NCI-H2029 treated with DMSO at 0.1 percent for 48 hours (cell line): Measurements from ENCODE around the gene CLASP1.
"Not testable (repeated sequence)": the region's sequence is repeated elsewhere in the genome, so short reads cannot be mapped to it uniquely, and the experiment has no call there.

Experiments
- DNase-seq: peaks from one replicate; lab custom pipeline; 2025; lab: John Stamatoyannopoulos, UW

The CLASP1 gene

DNA sequence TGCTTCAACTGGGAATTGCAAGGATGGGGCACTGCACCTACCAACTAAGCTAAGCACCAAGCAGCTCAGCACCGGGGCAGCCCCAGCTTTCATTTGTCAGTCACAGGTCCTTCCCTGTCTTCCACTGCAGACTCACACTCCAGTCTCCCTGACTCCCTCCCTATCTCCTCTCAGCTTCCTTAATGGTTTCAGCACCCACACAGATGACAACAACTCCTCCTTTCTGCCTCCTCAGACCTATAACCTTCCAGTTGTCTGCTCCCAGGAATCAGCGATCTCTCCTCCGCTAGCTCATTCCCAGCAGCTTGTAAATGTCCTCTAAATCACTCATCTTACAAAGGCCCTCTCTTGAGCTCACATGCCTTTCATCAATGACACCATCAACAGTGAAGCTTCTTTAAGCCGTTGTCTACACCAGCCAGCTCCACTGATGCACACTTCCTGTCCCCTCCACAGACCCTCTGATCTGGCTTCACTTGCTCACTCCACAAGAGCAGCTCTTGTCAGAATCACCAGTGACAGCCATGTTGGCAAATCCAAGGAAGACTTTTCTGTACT lies 32.1 kb downstream of the CLASP1 start:
- DNase-seq: peak; percentile 19

DNA sequence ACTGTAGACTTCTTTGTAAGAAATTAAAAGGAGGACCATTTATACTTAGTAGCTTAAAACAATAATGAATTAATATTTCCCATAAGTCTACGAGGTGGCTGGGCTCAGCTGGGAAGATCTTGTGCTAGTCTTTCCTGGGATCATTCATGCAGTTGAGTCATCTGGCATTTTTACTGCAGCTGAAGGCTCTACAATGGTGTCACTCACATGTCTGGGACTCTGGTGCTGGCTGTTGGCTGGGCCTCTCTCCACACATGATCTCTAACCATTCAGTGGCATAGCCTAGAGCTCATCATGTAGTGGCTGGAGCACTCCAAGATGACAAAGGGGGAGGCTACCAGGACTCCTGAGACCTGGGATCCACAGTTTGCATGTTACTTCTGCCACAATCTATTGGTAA lies 35.5 kb downstream of the CLASP1 start:
- DNase-seq: no peak

DNA sequence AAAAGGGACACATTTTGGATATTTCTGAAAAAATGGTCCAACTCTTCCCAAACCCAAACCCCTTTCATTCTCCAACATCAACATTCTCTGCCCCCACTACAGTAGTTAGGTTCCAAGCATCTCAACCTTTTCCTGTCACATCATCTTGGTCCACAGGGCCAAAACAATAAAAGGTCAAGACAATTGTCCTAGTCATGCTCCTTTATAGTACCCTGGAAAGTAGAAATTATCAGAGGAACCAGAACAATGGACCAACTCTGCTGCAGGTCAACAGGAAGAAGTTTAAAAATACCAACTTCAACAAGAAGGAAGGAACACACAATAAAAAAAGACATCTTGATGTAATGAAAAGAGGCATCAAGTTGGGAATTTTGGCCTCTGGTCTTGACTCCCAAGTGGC lies 36.1 kb downstream of the CLASP1 start:
- no peak for DNase-seq

DNA sequence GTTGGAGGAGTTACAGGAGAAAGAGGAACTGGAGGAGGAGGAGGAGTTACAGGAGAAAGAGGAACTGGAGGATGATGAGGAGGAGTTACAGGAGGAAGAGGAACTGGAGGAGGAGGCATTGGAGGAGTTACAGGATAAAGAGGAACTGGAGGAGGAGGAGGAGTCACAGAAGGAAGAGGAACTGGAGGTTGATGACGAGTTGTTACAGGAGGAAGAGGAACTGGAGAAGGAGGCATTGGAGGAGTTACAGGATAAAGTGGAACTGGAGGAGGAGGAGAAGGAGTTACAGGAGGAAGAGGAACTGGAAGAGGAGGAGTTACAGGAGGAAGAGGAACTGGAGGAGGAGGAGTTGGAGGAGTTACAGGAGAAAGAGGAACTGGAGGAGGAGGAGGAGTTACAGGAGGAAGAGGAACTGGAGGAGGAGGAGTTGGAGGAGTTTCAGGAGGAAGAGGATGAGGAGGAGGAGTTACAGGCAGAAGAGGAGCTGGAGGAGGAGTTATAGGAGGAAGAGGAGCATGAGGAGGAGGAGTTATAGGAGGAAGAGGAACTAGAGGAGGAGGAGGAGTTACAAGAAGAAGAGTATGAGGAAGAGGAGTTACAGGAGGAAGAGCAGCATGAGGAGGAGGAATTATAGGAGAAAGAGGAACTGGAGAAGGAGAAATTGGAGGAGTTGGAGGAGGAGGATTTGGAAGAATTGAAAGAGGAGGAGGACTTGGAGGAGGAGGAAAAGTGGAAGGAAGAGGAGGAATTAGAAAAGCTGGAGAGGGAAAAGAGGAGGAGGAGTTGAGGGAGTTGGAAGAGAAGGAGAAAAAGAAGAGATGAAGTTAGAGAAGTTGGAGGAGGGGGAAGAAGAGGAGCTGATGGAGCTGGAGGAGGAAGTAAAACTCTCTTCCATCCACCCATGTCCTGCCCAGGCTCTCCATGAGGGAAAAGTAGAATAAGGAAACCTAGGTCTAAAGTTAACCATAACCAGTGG lies 37.2 kb downstream of the CLASP1 start:
- DNase-seq: no peak

DNA sequence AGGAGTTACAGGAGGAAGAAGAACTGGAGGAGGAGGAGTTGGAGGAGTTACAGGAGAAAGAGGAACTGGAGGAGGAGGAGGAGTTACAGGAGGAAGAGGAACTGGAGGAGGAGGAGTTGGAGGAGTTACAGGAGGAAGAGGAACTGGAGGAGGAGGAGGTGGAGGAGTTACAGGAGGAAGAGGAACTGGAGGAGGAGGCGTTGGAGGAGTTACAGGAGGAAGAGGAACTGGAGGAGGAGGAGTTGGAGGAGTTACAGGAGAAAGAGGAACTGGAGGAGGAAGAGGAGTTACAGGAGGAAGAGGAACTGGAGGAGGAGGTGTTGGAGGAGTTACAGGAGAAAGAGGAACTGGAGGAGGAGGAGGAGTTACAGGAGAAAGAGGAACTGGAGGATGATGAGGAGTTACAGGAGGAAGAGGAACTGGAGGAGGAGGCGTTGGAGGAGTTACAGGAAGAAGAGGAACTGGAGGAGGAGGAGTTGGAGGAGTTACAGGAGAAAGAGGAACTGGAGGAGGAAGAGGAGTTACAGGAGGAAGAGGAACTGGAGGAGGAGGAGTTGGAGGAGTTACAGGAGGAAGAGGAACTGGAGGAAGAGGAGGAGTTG lies 38.1 kb downstream of the CLASP1 start:
- DNase-seq: not testable (repeated sequence)

DNA sequence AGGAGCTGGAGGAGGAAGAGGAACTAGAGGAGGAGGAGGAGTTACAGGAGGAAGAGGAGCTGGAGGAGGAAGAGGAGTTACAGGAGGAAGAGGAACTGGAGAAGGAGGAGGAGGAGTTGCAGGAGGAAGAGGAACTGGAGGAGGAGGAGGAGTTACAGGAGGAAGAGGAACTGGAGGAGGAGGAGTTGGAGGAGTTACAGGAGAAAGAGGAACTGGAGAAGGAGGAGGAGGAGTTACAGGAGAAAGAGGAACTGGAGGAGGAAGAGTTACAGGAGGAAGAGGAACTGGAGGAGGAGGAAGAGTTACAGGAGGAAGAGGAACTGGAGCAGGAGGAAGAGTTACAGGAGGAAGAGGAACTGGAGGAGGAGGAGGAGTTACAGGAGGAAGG lies 38.8 kb downstream of the CLASP1 start:
- not testable (repeated sequence) for DNase-seq

DNA sequence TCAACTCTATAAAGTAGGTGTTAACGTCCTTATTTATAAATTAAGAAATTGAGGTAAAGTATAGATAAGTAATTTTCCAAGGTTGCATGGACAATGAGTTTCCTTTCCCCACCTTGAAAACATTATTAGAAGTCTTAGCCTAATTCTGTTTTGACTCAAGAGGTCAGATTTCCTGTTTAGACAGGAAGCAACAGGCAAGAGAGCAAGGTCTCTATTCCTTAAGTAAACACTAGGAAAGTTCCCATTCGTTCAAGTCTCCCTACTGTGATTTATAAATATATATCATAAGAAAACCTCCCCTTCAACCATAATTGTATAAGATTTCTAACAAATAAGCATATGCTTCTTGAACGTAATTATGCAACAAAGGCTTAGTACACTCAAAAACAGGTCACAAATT lies 40.3 kb downstream of the CLASP1 start:
- DNase-seq: no peak

DNA sequence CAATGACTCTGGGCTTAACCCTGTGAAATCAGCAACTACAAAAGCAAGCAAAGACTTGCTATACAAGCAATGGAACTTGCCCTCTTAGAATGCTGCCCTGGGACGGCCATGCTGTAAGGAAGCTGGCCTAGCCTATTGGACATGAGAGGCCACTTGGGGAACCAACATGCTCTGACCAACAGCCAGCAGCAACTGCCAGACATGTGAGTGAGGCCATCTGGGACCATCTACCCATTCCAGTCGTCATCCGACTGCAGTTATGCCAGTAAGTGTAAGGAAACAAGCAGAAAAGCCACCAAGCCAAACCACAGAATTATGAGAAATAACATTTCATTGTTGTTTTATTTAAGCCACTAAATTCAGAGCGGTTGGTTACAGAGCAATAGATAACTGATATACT lies 40.9 kb downstream of the CLASP1 start:
- no peak for DNase-seq

DNA sequence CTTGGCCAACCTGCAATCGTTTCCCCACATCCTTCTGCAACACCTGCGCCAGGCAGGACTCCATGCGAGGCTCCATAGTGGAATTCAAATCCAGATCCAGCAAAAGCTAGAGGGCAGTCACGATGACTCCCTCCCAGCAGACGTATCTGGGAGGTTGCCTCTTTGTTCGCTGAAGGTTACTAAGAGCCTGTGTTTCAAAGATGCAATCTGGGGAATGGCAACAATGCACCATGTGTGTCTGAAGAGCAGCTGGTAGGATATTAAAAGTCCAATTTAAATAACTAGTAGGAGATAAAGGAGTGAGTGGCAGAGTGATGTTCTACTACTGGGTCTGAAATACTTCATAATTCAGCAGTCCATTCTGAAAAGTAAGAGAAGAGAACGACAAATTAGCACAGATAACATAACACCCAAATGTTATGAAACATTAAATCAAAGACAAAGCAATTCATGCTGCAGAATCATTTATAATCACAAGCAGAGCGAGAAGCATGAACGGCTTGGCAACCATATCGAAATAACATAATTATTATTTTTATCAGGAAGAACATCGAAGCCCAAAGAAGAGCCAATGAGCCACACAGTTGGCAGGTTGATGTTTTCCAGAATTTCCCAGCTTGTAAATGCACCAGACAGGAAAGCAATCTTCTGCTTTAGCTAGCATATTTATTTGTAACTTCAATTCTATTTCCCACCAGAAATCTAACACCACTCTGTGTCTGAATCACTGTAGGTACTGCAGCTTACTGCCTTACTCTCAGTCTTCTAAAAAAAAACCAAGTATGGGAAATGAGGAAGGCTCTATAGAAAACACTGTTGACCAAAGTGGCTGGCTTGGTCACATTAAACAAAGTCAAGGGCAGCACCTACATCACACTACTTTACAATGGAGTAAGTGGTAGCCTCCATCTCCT lies 43.2 kb downstream of the CLASP1 start:
- DNase-seq: no peak

DNA sequence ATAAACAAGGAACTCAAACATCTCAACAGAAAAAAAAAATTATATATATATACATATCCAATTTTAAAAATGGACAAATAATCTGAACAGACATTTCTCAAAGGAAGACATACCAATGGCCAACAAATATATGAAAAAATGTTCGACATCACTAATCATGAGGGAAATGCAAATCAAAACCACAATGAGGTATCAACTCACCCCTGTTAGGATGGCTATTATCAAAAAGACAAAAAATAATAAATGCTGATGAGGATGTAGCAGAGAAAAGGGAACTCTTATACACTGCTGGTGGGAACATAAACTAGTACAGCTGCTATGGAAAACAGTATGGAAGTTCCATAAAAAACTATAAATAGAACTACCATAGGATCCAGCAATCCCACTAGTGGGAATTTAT lies 46.1 kb downstream of the CLASP1 start:
- no peak for DNase-seq

DNA sequence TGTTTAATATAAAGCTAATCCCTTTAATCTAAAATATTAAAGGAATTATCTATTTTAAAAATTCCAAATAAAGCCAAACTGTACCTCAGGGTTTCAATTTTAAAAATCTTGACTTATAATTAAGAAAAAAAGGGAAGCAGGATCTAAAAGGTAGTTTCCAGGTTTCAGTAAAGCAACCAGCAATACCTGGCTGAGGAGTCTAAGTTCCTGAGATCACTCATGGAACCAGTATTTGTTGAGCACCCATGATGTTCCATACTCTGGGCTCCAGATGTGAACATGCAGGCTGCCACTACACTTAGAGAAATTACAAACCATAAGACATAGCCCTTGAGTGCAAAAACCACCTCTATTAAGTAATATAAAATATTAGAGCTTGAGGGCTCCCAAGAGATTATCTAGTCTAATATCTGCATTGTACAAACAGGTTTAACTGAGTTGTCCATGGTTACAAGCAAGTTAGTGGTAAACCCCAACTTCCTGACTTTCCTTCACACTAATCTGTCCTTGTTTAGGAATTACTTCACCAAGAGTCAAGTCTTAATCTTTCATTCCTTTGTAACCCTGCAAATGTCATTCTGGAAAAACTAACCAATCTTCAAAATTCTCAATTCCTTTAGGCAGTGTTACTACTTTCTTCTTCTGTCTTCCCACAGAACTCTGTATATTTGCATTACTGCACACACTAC lies 49.2 kb downstream of the CLASP1 start:
- DNase-seq: no peak

DNA sequence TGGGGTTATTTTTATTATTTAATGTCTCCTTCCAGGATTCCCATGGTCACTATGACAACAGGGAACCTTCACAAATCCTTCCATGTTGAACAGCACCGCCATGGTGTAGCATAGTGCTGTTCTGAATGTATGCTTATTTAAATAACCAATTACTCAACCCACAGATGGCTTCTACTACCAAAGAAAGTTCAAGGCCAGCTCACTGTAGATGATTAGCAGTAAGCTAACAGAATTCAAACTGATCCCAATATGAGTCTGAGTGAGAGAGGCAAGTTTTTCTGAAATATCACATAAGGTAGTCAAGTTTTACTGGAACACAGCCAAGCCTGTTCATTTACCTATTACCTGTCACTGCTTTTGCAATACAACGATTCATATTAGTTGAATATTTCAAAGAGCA lies 51.2 kb downstream of the CLASP1 start:
- no peak for DNase-seq

DNA sequence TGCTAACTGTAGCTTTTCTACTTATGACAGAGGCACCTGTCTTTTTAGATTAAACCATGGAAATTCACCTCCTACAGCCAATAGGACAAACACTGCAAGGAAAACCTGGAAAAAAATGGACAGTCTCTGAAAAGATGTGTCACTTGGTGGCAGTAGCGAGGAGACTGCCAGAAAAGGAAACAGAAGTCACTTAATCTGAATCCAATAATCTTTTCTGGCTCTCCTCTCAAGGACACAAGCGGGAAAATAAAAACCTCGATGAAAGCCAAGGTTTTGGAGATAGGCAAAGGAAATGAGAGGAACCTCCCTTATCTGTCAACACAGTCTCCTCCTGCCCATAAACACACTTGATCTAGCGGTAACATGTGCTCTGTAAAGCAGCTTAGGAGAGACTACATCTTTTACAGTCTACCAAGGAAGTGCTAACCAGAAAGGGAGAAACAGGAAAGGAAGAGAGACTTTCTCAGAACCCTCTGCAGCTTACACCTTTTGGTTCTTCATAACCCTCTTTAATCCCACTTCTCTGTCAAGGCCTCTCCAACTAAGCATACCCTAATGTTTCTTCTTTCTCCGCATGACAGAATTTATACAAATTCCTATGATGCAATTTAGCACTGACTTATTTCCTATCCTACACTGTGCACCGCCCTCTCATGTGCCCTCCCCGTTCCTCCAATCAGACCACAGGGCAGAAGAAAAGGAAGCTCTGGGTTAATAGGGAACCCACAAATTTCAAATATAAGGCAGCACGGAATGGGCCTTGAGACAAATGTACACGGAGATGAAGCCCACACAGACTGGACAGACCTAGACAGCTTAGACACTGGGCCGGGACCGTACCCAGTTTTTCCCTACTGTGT lies 52.8 kb downstream of the CLASP1 start:
- DNase-seq: peak; percentile 10

DNA sequence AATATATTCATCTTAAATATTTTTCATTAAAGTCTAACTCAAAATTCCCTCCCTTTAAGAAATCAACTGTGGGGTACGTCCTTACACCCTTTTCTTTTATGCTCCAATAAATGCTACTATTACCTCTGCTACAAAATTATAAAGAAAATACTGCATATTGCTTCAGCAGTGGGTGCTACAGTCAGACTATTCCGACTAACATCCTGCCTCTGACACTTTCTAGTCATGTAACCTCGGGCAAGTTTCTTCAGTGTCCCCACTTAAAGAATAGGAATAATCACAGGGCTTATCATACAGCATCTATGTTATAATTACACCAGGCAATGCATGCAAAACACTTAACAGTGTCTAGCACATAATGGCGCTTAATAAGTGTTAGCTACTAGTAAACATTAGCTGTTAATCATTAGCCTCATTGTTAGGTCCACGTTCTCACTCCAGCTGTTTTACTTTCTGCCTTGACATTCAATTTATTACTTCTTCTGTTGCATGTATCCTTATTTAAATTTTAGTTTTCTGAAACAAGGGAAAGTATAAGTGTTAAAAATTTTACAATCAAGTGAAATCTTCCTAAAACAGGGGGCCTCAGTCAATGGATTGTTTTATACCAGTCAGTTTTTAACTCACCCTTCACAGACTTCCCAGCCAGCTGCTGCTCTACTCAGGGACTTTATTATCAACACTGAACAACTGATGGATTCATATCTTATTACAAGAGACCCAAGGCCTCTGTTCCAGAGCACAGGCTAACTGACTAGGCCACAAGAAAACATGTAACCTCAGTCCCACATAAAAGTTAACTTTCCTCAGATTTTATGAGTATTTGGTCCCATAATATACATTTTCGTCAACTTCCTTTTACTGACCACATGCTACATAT lies 54.0 kb downstream of the CLASP1 start:
- DNase-seq: no peak

DNA sequence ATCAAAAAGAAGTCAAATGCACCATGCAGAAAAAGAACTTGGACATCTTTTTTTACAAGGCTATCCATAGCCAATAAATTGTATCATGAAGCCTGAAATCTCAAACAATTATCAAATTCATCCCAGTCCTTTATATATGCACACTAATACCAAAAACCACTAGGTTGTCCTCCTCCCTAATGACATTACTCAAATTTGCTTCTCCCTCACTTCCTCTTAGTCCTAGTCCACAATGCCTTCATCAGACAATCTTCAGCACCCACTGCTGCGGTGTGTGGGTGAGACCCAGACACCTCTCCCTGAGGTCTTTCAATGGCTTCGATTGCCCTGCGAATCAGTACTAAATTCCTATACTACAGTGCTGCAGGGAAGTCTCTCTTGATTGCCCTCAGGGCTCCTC lies 58.1 kb downstream of the CLASP1 start:
- DNase-seq: no peak

DNA sequence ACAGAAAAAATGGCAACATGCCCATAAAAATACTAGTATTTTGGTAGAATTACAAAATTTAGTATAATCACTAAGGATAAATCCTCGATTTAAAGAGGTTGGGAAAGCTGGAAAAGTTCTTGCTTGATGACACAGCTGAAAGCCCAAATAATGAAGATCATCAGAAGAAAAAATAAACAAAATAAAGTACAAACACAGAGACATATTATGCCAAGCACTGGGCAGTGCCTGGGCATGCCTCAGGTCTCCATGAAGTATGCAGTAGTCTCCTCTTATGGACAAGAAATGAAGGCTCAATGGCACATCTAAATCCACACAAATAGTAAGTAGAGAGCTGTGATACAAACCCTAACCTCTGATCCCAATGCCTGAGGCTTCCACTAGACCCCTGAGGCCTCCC lies 60.9 kb downstream of the CLASP1 start:
- no peak for DNase-seq

DNA sequence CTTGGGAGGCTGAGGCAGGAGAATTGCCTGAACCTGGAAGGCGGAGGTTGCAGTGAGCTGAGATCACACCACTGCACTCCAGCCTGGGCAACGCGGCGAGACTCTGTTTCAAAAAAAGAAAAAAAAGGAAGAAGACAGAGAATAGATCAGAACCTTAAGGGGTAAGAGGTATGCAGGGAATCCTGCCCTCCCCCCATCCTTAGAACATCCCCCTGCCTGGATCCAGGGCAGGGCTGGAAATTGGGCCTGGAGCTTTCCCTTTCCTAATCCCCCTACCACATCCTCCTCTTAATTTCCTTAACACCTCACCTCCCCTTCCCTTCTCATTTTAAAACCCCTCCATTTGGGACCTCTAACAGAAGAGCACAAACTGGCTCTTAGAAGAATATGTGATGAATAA lies 62.1 kb downstream of the CLASP1 start:
- no peak for DNase-seq

DNA sequence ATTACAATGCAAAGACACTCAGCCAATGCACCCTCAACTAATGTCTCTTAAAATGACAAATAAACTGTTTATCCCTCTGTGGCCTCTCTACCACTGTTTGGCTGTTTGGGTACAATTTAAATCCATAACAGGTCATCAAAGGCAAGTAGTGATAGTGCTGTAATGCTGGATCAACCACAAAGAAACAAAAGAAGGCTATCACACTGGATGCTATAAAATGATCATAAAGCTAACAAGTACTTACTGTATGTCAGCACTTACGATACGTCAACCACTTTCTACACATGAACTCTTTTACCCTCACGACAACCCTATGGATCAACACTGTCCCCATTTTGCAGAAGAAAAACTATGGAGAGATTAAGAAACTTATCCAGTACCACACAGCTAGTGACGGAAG lies 64.5 kb downstream of the CLASP1 start:
- no peak for DNase-seq

DNA sequence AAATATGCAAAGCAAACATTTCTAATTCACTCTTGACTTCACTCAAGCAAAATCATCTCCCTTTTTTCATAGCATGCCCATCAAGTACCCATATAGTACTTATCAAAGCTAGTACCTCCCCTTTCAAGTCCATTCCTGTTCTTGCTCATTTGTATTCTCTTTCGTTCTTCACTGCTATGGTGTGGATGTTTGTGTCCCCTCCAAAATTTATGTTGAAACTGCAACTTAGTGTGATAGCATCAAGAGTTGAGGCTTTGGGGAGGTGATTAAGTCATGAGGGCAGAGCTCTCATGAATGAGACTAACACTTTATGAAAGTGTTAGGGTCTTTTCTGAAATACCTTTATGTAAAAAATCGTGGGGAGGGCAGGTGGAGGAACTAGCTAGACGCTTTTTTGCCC lies 65.7 kb downstream of the CLASP1 start:
- DNase-seq: no peak

DNA sequence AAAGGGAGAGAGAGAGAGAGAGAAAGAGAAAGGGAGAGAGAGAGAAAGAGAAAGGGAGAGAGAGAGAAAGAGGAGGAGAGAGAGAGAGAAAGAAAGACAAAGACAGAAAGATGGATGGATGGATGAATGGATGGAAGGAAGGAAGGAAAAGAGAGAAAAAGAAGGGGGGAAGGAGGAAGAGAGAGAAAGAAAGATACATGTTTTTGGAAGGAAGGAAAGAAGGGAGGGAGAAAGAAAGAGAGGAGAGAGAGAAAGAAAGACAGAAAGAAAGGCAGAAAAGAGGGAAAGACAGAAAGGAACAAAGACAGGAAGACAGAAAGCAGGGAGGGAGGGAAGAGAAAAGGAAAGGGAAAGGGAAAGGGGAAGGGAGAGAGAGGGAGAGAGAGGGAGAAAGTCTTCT lies 67.0 kb downstream of the CLASP1 start:
- DNase-seq: no peak
